IMR-90 (cell line): ENCODE data around the gene TMEM129. TPM values are rescaled to one million over a fixed set of nuclear protein-coding genes. Genes with fewer than 3 reads are reported as not detected.

Source experiments
- ATAC-seq: fragments of 200-7000 bp; cut with Tn5 transposase; 2 replicates; pipeline ENCODE4 v1.9.1; 2020; ENCODE audit warnings: low read depth, mild to moderate bottlenecking, moderate library complexity
- BruUV-seq: library from RNA; stranded (reverse); fragments of 400-500 nt; replicated peaks from 2 replicates; lab custom pipeline; 2021; lab: Mats Ljungman, UMichigan
- CTCF ChIA-PET: fragments of 300-600 bp; formaldehyde crosslinking; extraction: SDS; loops from one replicate; lab custom pipeline; 2021; ENCODE audit warnings: antibody characterized with exemption; lab: Yijun Ruan, JAX
- POLR2A ChIA-PET: fragments of 300-600 bp; sonication (Branson Sonifier 250); formaldehyde crosslinking; loops from one replicate; lab custom pipeline; 2022; ENCODE audit warnings: antibody characterized with exemption; ENCODE audit not compliant: unreplicated experiment; lab: Charles Lee
- DNase-seq: peaks from one replicate; pipeline ENCODE4 v3.0.0; 2013
- H2AFZ ChIP-seq: replicated peaks from 2 replicates; pipeline ENCODE3; 2013; ENCODE audit warnings: low read length, mild to moderate bottlenecking; ENCODE audit not compliant: poor library complexity
- H2AK5ac ChIP-seq: 2 replicates; pipeline ENCODE4 v1.6.1; 2013; ENCODE audit warnings: low read depth, low read length, inconsistent platforms
- H2AK9ac ChIP-seq: replicated peaks from 2 replicates; pipeline ENCODE3; 2013; ENCODE audit warnings: mild to moderate bottlenecking, low read depth, low read length, moderate library complexity; ENCODE audit not compliant: poor library complexity
- H2BK120ac ChIP-seq: 2 replicates; pipeline ENCODE4 v1.6.1; 2013; ENCODE audit warnings: low read depth, low read length, inconsistent platforms
- H2BK15ac ChIP-seq: 3 replicates; pipeline ENCODE4 v1.6.1; 2013; ENCODE audit warnings: low read depth, low read length, inconsistent platforms
- H2BK20ac ChIP-seq: 2 replicates; pipeline ENCODE4 v1.6.1; 2013; ENCODE audit warnings: low read depth, mild to moderate bottlenecking, inconsistent platforms, low read length, moderate library complexity
- H2BK5ac ChIP-seq: 2 replicates; pipeline ENCODE4 v1.6.1; 2013; ENCODE audit warnings: mild to moderate bottlenecking, low read depth, low read length, inconsistent platforms; ENCODE audit not compliant: poor library complexity, severe bottlenecking
- H3K14ac ChIP-seq: replicated peaks from 2 replicates; pipeline ENCODE4 v1.6.1; 2013; ENCODE audit warnings: low read depth, low read length, inconsistent platforms
- H3K18ac ChIP-seq: 2 replicates; pipeline ENCODE4 v1.6.1; 2013; ENCODE audit warnings: low read depth, low read length, control low read depth
- H3K23ac ChIP-seq: 2 replicates; pipeline ENCODE4 v1.6.1; 2013; ENCODE audit warnings: low read depth, low read length, inconsistent platforms
- H3K27ac ChIP-seq: 2 replicates; pipeline ENCODE4 v1.5.1; 2013; ENCODE audit warnings: mild to moderate bottlenecking, control low read depth, low read length; ENCODE audit not compliant: insufficient read depth
- H3K27me3 ChIP-seq: 2 replicates; pipeline ENCODE4 v1.6.1; 2013; ENCODE audit warnings: low read length; ENCODE audit not compliant: control insufficient read depth, insufficient read depth
- H3K36me3 ChIP-seq: 2 replicates; pipeline ENCODE4 v1.6.1; 2013; ENCODE audit warnings: low read length, mixed read lengths; ENCODE audit not compliant: control insufficient read depth, insufficient read depth
- H3K4ac ChIP-seq: 2 replicates; pipeline ENCODE4 v1.6.1; 2013; ENCODE audit warnings: low read depth, low read length, inconsistent platforms
- H3K4me1 ChIP-seq: 2 replicates; pipeline ENCODE4 v1.6.1; 2013; ENCODE audit warnings: low read length, mixed read lengths; ENCODE audit not compliant: control insufficient read depth, insufficient read depth
- H3K4me2 ChIP-seq: 2 replicates; pipeline ENCODE4 v1.6.1; 2013; ENCODE audit warnings: low read depth, mild to moderate bottlenecking, control low read depth, low read length, moderate library complexity
- H3K4me3 ChIP-seq: 2 replicates; pipeline ENCODE4 v1.5.1; 2013; ENCODE audit warnings: low read depth, mild to moderate bottlenecking, control low read depth, low read length, moderate library complexity; ENCODE audit not compliant: insufficient read depth
- H3K56ac ChIP-seq: 2 replicates; pipeline ENCODE4 v1.6.1; 2013; ENCODE audit warnings: low read length, inconsistent platforms; ENCODE audit not compliant: insufficient read depth; ENCODE audit errors: extremely low read depth
- H3K79me1 ChIP-seq, 2 experiments: 2 replicates each; pipeline ENCODE4 v1.6.1; 2013; ENCODE audit warnings: low read length in 2 of 2, inconsistent platforms in 1 of 2, low read depth in 1 of 2
- H3K9ac ChIP-seq: 2 replicates; pipeline ENCODE4 v1.6.1; 2013; ENCODE audit warnings: low read depth, low read length, control low read depth
- H3K9me1 ChIP-seq: 2 replicates; pipeline ENCODE4 v1.6.1; 2013; ENCODE audit warnings: low read length, inconsistent platforms; ENCODE audit not compliant: insufficient read depth
- H3K9me3 ChIP-seq: 2 replicates; pipeline ENCODE4 v1.6.1; 2013; ENCODE audit warnings: low read length; ENCODE audit not compliant: control insufficient read depth, insufficient read depth
- H4K20me1 ChIP-seq: 2 replicates; pipeline ENCODE4 v1.6.1; 2013; ENCODE audit warnings: low read length, inconsistent platforms; ENCODE audit not compliant: insufficient read depth
- H4K5ac ChIP-seq: 2 replicates; pipeline ENCODE4 v1.6.1; 2013; ENCODE audit warnings: mild to moderate bottlenecking, low read depth, low read length, control low read depth
- H4K8ac ChIP-seq, 2 experiments: 2 replicates each; pipeline ENCODE4 v1.6.1; 2013; ENCODE audit warnings: low read depth in 2 of 2, low read length in 2 of 2, control low read depth in 1 of 2, inconsistent platforms in 1 of 2
- H4K91ac ChIP-seq: 2 replicates; pipeline ENCODE4 v1.6.1; 2013; ENCODE audit warnings: low read depth, low read length, inconsistent platforms; ENCODE audit not compliant: insufficient read depth
- MXI1 ChIP-seq: IDR thresholded peaks from 2 replicates; pipeline ENCODE4 v1.6.1; 2012; ENCODE audit warnings: low read depth, mild to moderate bottlenecking, low read length, moderate library complexity, borderline replicate concordance
- POLR2A ChIP-seq: IDR thresholded peaks from 2 replicates; pipeline ENCODE4 v1.6.1; 2012; ENCODE audit warnings: mild to moderate bottlenecking, low read depth, low read length
- RFX5 ChIP-seq: IDR thresholded peaks from 2 replicates; pipeline ENCODE4 v1.8.0; 2012; ENCODE audit warnings: low read depth, mild to moderate bottlenecking, low read length, moderate library complexity
- USF2 ChIP-seq: fragments of 150-350 bp; IDR thresholded peaks from 2 replicates; pipeline ENCODE4 v1.6.1; 2017; ENCODE audit warnings: mild to moderate bottlenecking, antibody characterized with exemption, low read length, low read depth
- WGBS, 2 experiments: methylation state at CpG; one replicate each; pipeline versions ENCODE4 v1.1.5 to v1.1.7; 2013; ENCODE audit warnings: missing lambda C conversion rate in 2 of 2; ENCODE audit not compliant: insufficient read length in 1 of 2; ENCODE audit errors: extremely low coverage in 2 of 2; 5-methylcytosine and 5-hydroxymethylcytosine counted together
- dilution Hi-C: fragments of 300-500 bp; cut with HindIII; formaldehyde crosslinking; loops from one replicate; pipeline ENCODE4 v1.14.3; 2018; ENCODE audit warnings: low sequenced_read_pairs; ENCODE audit not compliant: unreplicated experiment
- in situ Hi-C: fragments of 300-500 bp; cut with MboI; formaldehyde crosslinking; loops from 3 replicates; pipeline ENCODE4 v1.14.3; 2019; ENCODE audit warnings: low sequenced_read_pairs, inconsistent platforms, mixed read lengths
- intact Hi-C: fragments of 100-400 bp; cut with micrococcal nuclease; formaldehyde crosslinking; loops from 2 replicates; pipeline ENCODE4 v1.10.0; 2022
- polyA plus RNA-seq, 3 experiments: library from polyadenylated mRNA; depleted of rRNA; stranded (reverse); fragments of >200 nt; gene quantifications; 2 replicates each; pipeline ENCODE4 v1.2.3, GENCODE V29; 2012; ENCODE audit warnings: low replicate concordance in 1 of 3
- total RNA-seq: library from RNA; depleted of rRNA; stranded (reverse); fragments of >200 nt; gene quantifications from 2 replicates; pipeline ENCODE4 v1.2.3, GENCODE V29; 2012

TMEM129 gene
- total and polyA plus RNA-seq, 2 of the 4 experiments (the other 2 are of a cell fraction), result 6.6 to 26.6 TPM

GRCh38 chr4:1732911-1733310, 11.8 kb upstream of the TMEM129 start:
- Histone ChIP-seq H3K4me1 (peaks cover 2% of the 10 kb centered on the region; the same call in 1 of the 2 replicates), H3K9me1 (peaks cover 6% of the 10 kb centered on the region), H2BK5ac (no peak overlapping the region), H3K36me3 (peaks cover 45% of the 10 kb centered on the region), H3K27me3 (no peaks in the 10 kb centered on the region), H4K91ac (no peak overlapping the region), H3K9ac (no peak overlapping the region), H3K79me1 (peaks cover 43 to 71% of the 10 kb centered on the region in 2 experiments), H3K9me3 (peaks cover 3% of the 10 kb centered on the region; the same call in 1 of the 2 replicates), H2BK120ac (no peak overlapping the region), H3K27ac (no peak overlapping the region), H2AK9ac (no peak overlapping the region), H2BK20ac (no peak overlapping the region), H3K23ac (no peak overlapping the region), H2AFZ (no peak overlapping the region), H4K20me1 (peaks cover 21% of the 10 kb centered on the region), H3K4me3 (no peak overlapping the region), H2BK15ac (no peak overlapping the region), H2AK5ac (no peak overlapping the region), H3K14ac (no peak overlapping the region), H4K5ac (no peak overlapping the region), H3K4me2 (no peak overlapping the region), H3K18ac (no peak overlapping the region), H3K56ac (no peak overlapping the region), H4K8ac (no peak overlapping the region), H3K4ac (no peak overlapping the region)
- in situ Hi-C loops, result no loop called here
- ChIA-PET POLR2A (no interaction called here), CTCF (no interaction called here)
- DNase-seq (no peak), ATAC-seq (no peak)
- dilution Hi-C loops, result no loop called here
- intact Hi-C loops, result no loop called here
- 96% methylated on average over 4 of the region's 10 CpGs; no CpG with 5 or more reads in 1 of the 2 experiments for WGBS, 2 experiments
- no TSS peak for BruUV-seq
- TF ChIP-seq POLR2A (no peak), MXI1 (no peak), RFX5 (no peak), USF2 (no peak)
